ENCODE data around the gene TSC22D4. TPM values are rescaled to one million over a fixed set of nuclear protein-coding genes. Genes with fewer than 3 reads are reported as not detected.

The TSC22D4 gene
- total RNA-seq, 4 donors from 2014 or later, result 29.2 to 65.0 (median 33.7) TPM

Other genes with a start within 250 kb of the TSC22D4 start
- gene SPDYE3, start 171.5 kb downstream of the TSC22D4 start, total RNA-seq, result not detected
- 10 to 100 TPM; 11.1 to 38.1 (median 25.7) TPM for gene PILRB, start 121.1 kb downstream of the TSC22D4 start, total RNA-seq
- gene PILRA, start 105.7 kb downstream of the TSC22D4 start, total RNA-seq, result 1 to 10 TPM in 2 of 4 donors, under 1 TPM in 2; 0.61 to 5.0 (median 1.1) TPM
- 1 to 10 TPM in 2 of 4 donors, under 1 TPM in 2; 0.83 to 4.2 (median 1.5) TPM for gene ZCWPW1, start 50.5 kb downstream of the TSC22D4 start, total RNA-seq
- gene MEPCE, start 49.4 kb downstream of the TSC22D4 start, total RNA-seq, result 10 to 100 TPM; 18.0 to 27.7 (median 23.4) TPM
- gene PPP1R35, start 42.7 kb downstream of the TSC22D4 start, total RNA-seq, result 10 to 100 TPM; 18.4 to 28.2 (median 26.4) TPM
- not detected for gene SPACDR, start 15.0 kb downstream of the TSC22D4 start, total RNA-seq
- gene NYAP1, start 4.7 kb upstream of the TSC22D4 start, total RNA-seq, result 1 to 10 TPM in 1 of 4 donors, under 1 TPM in 2, not detected in 1; 0.31 to 1.1 (median 0.57) TPM
- 10 to 100 TPM; 14.5 to 49.2 (median 26.6) TPM for gene AGFG2, start 60.0 kb upstream of the TSC22D4 start, total RNA-seq
- gene SAP25, start 94.7 kb upstream of the TSC22D4 start, total RNA-seq, result 1 to 10 TPM in 1 of 4 donors, under 1 TPM in 1, not detected in 2; 0.38 to 1.8 TPM
- gene LRCH4, start 106.9 kb upstream of the TSC22D4 start, total RNA-seq, result 10 to 100 TPM; 50.1 to 84.0 (median 70.4) TPM
- gene FBXO24, start 107.1 kb upstream of the TSC22D4 start, total RNA-seq, result 1 to 10 TPM in 1 of 4 donors, under 1 TPM in 2, not detected in 1; 0.19 to 1.6 (median 0.29) TPM
- gene PCOLCE, start 123.1 kb upstream of the TSC22D4 start, total RNA-seq, result 10 to 100 TPM in 2 of 4 donors, 1 to 10 TPM in 2; 4.6 to 23.8 (median 9.9) TPM
- gene MOSPD3, start 133.3 kb upstream of the TSC22D4 start, total RNA-seq, result 10 to 100 TPM in 3 of 4 donors, 1 to 10 TPM in 1; 7.6 to 22.4 (median 15.5) TPM
- gene TFR2, start 162.3 kb upstream of the TSC22D4 start, total RNA-seq, result 1 to 10 TPM in 1 of 4 donors, under 1 TPM in 3; 0.38 to 1.1 (median 0.84) TPM
- gene ACTL6B, start 177.2 kb upstream of the TSC22D4 start, total RNA-seq, result not detected
- 100 to 1,000 TPM; 186 to 306 (median 226) TPM for gene GNB2, start 194.5 kb upstream of the TSC22D4 start, total RNA-seq
- gene GIGYF1, start 215.0 kb upstream of the TSC22D4 start, total RNA-seq, result 10 to 100 TPM in 3 of 4 donors, 1 to 10 TPM in 1; 8.0 to 24.2 (median 13.8) TPM
- 10 to 100 TPM; 28.0 to 36.7 (median 30.0) TPM for gene POP7, start 226.9 kb upstream of the TSC22D4 start, total RNA-seq
- gene EPO, start 241.3 kb upstream of the TSC22D4 start, total RNA-seq, result not detected

Measured in esophagus squamous epithelium (tissue), 4 donors.